ENCODE results near the gene CNFN.

CNFN gene

DNA sequence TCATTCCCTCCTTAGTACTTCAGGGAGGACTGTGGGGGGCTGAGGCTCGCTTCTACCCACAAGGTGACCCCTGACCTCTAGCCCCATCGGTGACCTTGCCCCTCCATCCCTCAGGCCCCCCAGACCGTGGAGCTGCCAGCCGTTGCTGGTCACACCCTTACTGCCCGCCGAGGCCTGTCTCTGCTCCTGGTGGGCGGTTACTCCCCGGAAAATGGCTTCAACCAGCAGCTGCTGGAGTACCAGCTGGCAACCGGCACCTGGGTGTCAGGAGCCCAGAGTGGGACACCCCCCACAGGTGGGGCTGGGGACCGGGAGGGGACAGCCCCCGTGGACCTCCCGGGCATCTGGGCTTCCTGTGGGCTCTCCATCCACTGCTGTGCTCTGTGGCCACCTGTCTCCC, 32.8 kb downstream of the CNFN start:
- TF ChIP-seq MAX (IDR thresholded peaks at IDR 0.05; ENCODE audit: low read depth, low read length) (no peak), MYC (IDR thresholded peaks at IDR 0.05; ENCODE audit: low read depth, low read length) (no peak), POLR2A (IDR thresholded peaks at IDR 0.05; ENCODE audit: extremely low read depth, insufficient read length) (no peak)
- TF ChIP-seq, protein P1, sequence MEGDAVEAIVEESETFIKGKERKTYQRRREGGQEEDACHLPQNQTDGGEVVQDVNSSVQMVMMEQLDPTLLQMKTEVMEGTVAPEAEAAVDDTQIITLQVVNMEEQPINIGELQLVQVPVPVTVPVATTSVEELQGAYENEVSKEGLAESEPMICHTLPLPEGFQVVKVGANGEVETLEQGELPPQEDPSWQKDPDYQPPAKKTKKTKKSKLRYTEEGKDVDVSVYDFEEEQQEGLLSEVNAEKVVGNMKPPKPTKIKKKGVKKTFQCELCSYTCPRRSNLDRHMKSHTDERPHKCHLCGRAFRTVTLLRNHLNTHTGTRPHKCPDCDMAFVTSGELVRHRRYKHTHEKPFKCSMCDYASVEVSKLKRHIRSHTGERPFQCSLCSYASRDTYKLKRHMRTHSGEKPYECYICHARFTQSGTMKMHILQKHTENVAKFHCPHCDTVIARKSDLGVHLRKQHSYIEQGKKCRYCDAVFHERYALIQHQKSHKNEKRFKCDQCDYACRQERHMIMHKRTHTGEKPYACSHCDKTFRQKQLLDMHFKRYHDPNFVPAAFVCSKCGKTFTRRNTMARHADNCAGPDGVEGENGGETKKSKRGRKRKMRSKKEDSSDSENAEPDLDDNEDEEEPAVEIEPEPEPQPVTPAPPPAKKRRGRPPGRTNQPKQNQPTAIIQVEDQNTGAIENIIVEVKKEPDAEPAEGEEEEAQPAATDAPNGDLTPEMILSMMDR (IDR thresholded peaks at IDR 0.05; ENCODE audit: low read depth, low read length): no peak
- DNase-seq (ENCODE audit: low read depth): no peak
- no peak overlapping the region for H3K4me3 ChIP-seq (ENCODE audit: low read depth, low read length)

DNA sequence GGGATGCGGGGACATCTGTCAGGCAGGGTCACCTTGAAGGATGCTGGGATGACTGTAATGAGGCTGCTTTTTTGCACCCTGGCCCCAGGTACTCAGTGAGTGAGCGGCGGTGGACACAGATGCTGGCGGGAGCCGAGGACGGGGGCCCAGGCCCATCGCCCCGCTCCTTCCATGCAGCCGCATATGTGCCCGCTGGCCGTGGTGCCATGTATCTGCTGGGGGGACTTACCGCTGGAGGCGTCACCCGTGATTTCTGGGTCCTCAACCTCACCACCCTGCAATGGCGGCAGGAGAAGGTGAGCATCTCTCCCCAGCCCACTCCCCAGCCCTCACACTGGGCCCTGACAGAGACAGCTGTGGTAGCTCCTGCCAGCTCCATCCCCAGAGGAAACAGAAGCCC, 33.4 kb downstream of the CNFN start:
- TF ChIP-seq, protein P1 (IDR thresholded peaks at IDR 0.05; ENCODE audit: low read depth, low read length): no peak
- no peak for TF ChIP-seq POLR2A (IDR thresholded peaks at IDR 0.05; ENCODE audit: extremely low read depth, insufficient read length)
- TF ChIP-seq MYC (IDR thresholded peaks at IDR 0.05; ENCODE audit: low read depth, low read length): no peak
- TF ChIP-seq MAX (IDR thresholded peaks at IDR 0.05; ENCODE audit: low read depth, low read length): no peak
- H3K4me3 ChIP-seq (ENCODE audit: low read depth, low read length): no peak overlapping the region
- DNase-seq (ENCODE audit: low read depth): no peak

DNA sequence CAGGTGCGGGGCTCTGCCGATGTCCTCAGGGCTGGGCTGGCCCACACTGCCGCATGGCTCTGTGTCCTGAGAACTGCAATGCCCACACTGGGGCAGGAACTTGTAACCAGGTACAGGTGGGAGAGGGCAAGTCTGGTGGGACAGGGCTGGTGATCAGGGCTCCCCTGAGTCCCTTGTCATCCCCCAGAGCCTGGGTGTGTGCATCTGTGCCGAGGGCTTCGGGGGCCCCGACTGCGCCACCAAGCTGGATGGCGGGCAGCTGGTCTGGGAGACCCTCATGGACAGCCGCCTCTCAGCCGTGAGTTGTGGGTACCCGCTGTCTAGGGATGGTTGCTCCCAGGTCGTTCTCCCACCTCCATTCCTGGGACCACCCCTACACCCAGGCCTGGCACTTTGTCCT, 34.2 kb downstream of the CNFN start:
- no peak for DNase-seq (ENCODE audit: low read depth)
- no peak overlapping the region for H3K4me3 ChIP-seq (ENCODE audit: low read depth, low read length)
- TF ChIP-seq, protein P1 (IDR thresholded peaks at IDR 0.05; ENCODE audit: low read depth, low read length): no peak
- TF ChIP-seq MAX (IDR thresholded peaks at IDR 0.05; ENCODE audit: low read depth, low read length) (no peak), MYC (IDR thresholded peaks at IDR 0.05; ENCODE audit: low read depth, low read length) (no peak), POLR2A (IDR thresholded peaks at IDR 0.05; ENCODE audit: extremely low read depth, insufficient read length) (no peak)

DNA sequence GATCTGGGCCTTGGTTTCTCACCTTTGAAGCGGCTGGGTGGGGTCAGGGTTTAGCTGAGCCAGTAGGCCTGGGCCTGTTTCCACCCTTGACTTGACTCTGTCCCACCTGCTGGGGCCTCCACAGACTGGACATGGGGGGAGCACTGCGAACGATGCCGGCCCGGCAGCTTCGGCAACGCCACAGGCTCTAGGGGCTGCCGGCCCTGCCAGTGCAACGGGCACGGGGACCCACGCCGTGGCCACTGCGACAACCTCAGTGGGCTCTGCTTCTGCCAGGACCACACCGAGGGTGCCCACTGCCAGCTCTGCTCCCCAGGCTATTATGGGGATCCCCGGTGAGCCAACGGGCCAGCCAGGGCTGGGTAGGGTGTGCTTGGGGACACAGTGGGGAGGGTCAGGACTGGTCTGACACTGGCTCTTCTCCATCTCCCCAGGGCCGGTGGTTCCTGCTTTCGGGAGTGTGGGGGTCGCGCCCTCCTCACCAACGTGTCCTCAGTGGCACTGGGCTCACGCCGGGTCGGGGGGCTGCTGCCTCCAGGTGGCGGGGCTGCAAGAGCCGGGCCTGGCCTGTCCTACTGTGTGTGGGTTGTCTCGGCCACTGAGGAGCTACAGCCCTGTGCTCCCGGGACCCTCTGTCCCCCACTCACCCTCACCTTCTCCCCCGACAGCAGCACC, 36.6 kb downstream of the CNFN start:
- DNase-seq (ENCODE audit: low read depth): no peak
- H3K4me3 ChIP-seq (ENCODE audit: low read depth, low read length): no peak overlapping the region
- TF ChIP-seq MAX (IDR thresholded peaks at IDR 0.05; ENCODE audit: low read depth, low read length): no peak
- TF ChIP-seq MYC (IDR thresholded peaks at IDR 0.05; ENCODE audit: low read depth, low read length): no peak
- no peak for TF ChIP-seq POLR2A (IDR thresholded peaks at IDR 0.05; ENCODE audit: extremely low read depth, insufficient read length)
- TF ChIP-seq, protein P1 (IDR thresholded peaks at IDR 0.05; ENCODE audit: low read depth, low read length): no peak

DNA sequence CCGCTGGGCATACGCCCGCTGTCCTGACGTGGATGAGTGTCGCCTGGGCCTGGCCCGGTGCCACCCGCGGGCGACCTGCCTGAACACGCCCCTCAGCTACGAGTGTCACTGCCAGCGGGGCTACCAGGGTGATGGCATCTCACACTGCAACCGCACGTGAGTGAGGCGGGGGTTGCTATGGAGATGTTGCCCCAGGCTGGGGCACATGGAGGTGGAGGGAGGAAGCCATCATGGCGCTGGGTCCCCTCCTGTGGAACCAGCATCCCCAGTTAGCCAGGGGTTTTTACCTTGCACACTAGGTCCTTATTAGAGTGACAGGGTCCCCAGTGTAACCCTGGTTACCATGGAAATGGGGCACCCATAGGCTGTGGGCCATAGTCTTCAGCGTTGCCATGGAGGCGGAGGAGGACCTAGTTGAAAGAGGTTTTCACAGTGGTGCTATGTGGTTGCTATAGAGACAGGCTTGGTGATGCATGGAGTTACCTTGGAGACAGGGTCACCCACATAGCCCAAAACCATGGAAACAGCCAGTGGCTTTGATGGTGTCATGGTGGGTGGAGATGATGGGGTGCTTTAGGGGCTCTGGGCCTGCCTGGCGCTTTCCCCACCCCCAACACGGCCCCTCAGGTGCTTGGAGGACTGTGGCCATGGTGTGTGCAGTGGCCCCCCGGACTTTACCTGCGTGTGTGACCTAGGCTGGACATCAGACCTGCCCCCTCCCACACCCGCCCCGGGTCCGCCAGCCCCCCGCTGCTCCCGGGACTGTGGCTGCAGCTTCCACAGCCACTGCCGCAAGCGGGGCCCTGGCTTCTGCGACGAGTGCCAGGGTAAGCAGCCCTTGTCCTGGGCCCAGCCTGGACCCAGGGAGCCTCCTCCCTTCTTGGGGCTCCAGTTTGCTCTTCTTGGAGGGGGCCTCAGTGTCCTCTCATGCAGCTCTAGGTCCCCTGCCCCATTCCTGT, 37.5 kb downstream of the CNFN start:
- TF ChIP-seq MAX (IDR thresholded peaks at IDR 0.05; ENCODE audit: low read depth, low read length) (no peak), POLR2A (IDR thresholded peaks at IDR 0.05; ENCODE audit: extremely low read depth, insufficient read length) (no peak), MYC (IDR thresholded peaks at IDR 0.05; ENCODE audit: low read depth, low read length) (no peak)
- TF ChIP-seq, protein P1 (IDR thresholded peaks at IDR 0.05; ENCODE audit: low read depth, low read length): no peak
- no peak for DNase-seq (ENCODE audit: low read depth)
- no peak overlapping the region for H3K4me3 ChIP-seq (ENCODE audit: low read depth, low read length)
